Activated naive CD8-positive, alpha-beta T cell (primary cell): ENCODE data around the gene SCP2.

Experiments
- H3K27ac Mint-ChIP-seq: one replicate; pipeline ENCODE4 v1.8.0; 2021; ENCODE audit warnings: mixed read lengths
- H3K27me3 Mint-ChIP-seq: one replicate; pipeline ENCODE4 v1.8.0; 2021; ENCODE audit warnings: mixed read lengths
- H3K36me3 Mint-ChIP-seq: one replicate; pipeline ENCODE4 v1.8.0; 2021; ENCODE audit warnings: mixed read lengths
- H3K4me1 Mint-ChIP-seq: one replicate; pipeline ENCODE4 v1.8.0; 2021; ENCODE audit warnings: low read depth, mixed read lengths
- H3K4me3 Mint-ChIP-seq: one replicate; pipeline ENCODE4 v1.8.0; 2021; ENCODE audit warnings: mild to moderate bottlenecking, mixed read lengths
- H3K9me3 Mint-ChIP-seq: one replicate; pipeline ENCODE4 v1.8.0; 2021; ENCODE audit warnings: low read depth, mixed read lengths

The SCP2 gene

GRCh38 chr1:53092659-53093450, 165.8 kb downstream of the SCP2 start:
- H3K27me3 Mint-ChIP-seq: no peaks in the 10 kb centered on the region
- no peak overlapping the region for H3K4me3 Mint-ChIP-seq
- H3K27ac Mint-ChIP-seq: no peak overlapping the region
- no peaks in the 10 kb centered on the region for H3K4me1 Mint-ChIP-seq
- no peaks in the 10 kb centered on the region for H3K9me3 Mint-ChIP-seq
- H3K36me3 Mint-ChIP-seq: no peaks in the 10 kb centered on the region

- Mint-ChIP-seq H3K27ac (no peak overlapping the region), H3K27me3 (no peaks in the 10 kb centered on the region), H3K4me1 (no peaks in the 10 kb centered on the region), H3K4me3 (no peak overlapping the region), H3K9me3 (no peaks in the 10 kb centered on the region), H3K36me3 (no peaks in the 10 kb centered on the region)
Observed at GRCh38 chr1:53093451-53093754, 166.3 kb downstream of the SCP2 start.

GRCh38 chr1:53093778-53094532, 166.9 kb downstream of the SCP2 start:
- H3K4me3 Mint-ChIP-seq: no peak overlapping the region
- H3K9me3 Mint-ChIP-seq: no peaks in the 10 kb centered on the region
- H3K4me1 Mint-ChIP-seq: no peaks in the 10 kb centered on the region
- no peak overlapping the region for H3K27ac Mint-ChIP-seq
- no peaks in the 10 kb centered on the region for H3K27me3 Mint-ChIP-seq
- no peaks in the 10 kb centered on the region for H3K36me3 Mint-ChIP-seq

GRCh38 chr1:53094533-53094919, 167.4 kb downstream of the SCP2 start:
- Mint-ChIP-seq H3K27ac (no peak overlapping the region), H3K9me3 (no peaks in the 10 kb centered on the region), H3K27me3 (no peaks in the 10 kb centered on the region), H3K4me3 (no peak overlapping the region), H3K4me1 (no peaks in the 10 kb centered on the region), H3K36me3 (no peaks in the 10 kb centered on the region)
